HG03521 (cell line): Measurements from ENCODE around the gene BCKDK.

Experiments
- ATAC-seq: cut with Tn5 transposase; IDR thresholded peaks from one replicate; pipeline ENCODE4 v1.9.1; 2021; ENCODE audit warnings: mild to moderate bottlenecking, moderate library complexity; ENCODE audit not compliant: unreplicated experiment

BCKDK gene

DNA sequence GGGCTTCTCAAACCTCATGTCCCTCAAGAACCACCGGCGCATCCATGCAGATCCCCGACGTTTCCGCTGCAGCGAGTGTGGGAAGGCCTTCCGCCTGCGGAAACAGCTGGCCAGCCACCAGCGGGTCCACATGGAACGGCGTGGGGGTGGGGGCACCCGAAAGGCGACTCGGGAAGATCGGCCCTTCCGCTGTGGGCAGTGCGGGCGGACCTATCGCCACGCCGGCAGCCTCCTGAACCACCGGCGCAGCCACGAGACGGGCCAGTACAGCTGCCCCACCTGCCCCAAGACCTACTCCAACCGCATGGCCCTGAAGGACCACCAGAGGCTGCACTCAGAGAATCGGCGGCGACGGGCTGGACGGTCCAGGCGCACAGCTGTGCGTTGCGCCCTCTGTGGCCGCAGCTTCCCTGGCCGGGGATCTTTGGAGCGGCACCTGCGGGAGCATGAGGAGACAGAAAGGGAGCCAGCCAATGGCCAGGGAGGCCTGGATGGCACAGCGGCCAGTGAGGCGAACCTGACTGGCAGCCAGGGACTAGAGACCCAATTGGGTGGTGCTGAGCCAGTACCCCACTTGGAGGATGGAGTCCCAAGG, 28.1 kb upstream of the BCKDK start:
- ATAC-seq, result no peak

DNA sequence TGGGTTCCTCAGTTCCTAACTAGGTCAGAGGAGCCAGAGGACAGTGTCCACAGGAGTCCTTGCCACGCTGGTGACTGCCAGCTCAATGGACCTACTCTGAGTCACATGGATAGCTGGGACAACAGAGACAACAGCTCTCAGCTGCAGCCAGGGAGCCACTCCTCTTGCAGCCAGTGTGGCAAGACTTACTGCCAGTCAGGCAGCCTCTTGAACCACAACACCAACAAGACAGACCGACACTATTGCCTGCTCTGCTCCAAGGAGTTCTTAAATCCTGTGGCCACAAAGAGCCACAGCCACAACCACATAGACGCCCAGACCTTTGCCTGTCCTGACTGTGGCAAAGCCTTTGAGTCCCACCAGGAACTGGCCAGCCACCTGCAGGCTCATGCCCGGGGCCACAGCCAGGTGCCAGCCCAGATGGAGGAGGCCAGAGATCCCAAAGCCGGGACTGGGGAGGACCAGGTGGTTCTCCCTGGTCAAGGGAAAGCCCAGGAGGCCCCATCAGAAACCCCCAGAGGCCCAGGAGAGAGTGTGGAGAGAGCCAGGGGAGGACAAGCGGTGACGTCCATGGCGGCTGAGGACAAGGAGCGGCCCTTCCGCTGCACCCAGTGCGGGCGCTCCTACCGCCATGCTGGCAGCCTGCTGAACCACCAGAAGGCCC, 27.3 kb upstream of the BCKDK start:
- no peak for ATAC-seq

DNA sequence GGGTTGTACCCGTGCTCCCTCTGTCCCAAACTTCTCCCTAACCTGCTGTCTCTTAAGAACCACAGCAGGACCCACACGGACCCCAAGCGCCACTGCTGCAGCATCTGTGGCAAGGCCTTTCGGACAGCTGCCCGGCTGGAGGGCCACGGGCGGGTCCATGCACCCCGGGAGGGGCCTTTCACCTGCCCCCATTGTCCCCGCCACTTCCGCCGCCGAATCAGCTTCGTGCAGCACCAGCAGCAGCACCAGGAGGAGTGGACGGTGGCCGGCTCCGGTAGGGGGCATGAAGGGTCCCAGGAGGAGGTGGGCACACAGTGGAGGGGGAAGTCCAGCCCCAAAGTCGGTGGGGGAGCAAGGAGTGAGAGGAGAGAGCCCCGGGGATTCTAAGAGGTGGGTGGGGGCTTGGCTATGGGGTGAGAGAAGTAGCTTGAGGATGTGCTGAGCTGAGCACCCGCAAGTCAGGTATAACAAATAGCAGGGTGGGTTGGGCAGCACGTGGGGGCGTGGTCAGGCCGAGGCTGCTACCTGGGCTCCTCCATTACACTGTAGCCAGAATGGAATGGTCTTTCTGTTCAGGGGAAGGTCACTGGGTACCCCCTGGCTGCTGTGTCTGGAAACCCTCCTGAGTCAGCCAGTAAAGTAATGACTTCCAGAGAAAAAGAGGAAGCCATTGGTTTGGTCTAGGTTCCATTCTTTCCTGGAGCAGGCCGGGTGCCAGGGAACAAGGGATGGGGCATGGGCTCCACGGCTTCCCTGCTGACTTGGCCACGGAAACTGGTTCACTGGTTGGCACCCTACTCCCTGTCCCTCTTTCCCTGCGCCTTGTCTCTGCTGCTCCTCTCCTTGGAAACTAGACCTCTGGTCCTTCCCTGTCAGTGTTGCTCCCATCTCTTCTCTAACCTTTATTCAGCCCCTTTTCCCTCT, 26.5 kb upstream of the BCKDK start:
- no peak for ATAC-seq

DNA sequence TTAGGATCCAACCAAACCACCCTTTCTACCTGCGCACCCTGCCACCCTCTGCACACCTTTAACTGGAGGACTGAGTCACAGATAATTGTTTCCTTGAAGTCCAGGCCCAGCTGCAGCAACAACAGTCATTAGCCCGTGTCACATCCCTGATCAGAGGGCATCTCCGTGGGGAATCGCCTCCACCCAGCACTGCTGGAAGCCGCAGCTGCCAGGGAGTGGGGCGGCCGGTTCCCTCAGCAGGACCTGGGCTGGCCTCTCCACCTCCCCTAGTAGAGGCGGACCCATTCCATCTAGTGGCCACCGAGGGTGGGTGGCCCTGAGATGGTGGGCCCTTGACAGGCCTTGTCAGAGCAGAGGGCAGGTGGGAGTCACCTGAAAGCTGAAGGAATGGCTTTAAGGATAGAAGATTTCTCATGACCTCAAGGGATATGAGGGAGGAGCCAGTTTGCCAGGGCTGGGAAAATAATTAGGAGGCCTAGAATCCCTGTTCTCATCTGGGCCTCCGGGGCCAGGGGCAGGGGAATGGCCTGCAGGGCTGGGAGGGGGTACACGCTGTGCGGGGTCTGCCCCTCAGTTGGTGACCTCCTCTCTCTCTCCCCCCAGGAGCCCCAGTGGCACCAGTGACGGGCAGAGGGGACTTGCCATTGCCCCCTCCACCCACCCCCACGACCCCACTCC, 25.7 kb upstream of the BCKDK start:
- ATAC-seq, result no peak

DNA sequence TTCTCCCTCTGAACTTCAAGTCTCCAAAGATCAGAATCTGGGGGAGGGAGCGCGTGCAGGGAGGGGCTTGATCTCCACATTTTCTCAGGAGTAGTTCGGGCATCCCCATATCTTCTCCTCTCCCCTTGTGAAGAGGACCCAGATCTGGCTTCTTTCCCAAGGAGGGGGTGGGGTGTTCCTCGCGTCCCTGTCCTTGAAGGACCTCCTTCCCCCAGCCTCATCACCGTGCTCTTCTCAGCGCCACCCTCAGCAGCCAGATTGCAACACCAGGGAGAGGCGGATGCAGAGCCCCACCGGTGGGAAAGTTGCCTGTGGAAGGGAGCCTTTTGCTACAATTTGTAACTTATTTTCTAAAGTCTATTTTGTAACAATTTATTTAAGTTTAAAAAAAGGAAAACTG, 25.1 kb upstream of the BCKDK start:
- ATAC-seq, result no peak

DNA sequence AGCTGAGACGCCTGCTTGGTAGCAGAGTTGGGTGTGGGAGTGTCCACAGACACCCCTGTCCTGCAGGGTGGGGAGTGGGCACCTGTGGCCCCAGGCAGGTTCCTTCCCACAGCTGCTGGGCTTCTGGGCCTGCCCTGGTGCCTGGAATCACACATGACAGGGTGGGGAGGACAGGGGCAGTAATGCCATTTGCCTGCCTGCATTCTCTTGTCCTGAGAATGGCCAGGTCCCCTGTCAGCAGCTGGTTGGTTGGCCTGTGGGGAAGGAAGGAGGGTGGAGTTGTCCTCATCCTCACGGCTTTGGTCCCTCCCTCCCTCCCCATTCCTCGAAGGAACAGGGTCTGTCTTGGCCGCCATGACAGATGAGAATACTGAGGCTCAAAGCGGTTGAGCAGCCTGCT, 24.6 kb upstream of the BCKDK start:
- ATAC-seq, result no peak

DNA sequence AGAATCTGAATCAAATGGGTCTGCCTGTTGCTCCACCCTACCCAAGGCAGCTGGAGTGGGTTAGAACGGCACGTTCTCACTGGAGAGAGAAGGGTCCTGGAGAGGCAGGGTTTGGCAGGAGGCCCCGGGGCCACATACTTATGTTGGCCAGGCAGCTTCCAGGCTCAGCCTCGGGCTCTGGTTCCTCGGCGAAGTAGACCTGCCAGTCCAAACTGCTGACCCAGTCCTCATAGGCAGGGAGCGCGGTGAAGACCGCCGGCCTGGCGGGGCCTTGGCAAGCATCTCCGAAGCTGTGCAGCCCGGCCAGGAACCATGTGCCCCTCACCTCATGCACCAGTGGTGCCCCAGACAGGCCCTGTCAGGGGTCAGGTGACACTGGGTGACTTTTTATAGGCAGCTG, 24.2 kb upstream of the BCKDK start:
- no peak for ATAC-seq

DNA sequence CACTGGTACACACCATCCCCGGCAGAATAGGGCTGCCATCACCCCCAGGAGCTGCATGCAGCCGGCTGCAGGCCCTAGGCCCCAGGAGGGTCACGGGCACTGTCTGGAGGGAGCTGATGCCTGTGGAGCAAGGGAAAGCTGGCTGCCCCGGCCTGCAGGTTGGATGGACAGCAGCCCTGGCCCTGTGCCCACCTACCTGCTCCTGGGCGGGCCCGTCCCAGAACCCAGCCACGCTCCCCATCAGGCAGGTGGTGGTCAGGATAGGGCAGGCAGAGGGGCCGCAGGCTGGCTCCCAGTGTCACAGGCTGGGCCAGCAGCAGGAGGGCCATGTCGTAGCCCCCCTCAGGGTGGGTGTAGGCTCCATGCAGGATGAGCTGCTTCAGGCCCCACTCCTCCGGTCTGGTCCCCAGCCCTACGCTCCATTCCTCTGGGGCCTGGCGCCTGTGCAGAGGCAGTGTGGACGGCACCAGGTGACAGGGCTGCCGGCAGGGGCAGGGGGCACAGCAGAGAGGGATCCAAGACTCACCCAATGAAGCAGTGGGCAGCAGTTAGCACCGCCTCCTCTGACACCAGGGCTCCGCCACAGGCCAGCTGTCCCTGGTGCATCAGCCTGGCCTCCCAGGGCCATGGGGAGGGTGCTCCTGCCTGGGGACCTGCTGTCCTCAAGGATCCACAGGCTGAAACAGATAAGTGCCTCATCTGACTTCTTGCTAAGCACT, 23.4 kb upstream of the BCKDK start:
- no peak for ATAC-seq

DNA sequence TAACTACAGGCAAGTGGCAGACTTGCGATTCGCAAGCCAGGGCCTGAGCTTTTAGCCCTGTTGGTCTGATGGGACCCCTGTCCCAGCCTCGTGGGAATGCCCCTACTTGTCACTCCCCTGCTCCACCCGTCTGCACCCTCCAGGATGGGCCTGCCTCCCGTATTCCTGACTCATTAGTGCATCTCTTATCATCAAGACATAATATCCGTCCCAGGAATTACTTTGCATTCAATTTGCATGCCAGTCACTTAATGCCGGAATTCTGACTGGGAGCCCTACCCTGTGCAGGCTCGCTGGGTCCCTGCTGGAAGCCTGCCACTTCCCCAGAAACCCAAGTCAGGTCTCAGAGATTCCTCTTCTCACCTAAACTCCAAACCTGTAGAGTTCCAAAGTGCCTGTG, 22.8 kb upstream of the BCKDK start:
- no peak for ATAC-seq

DNA sequence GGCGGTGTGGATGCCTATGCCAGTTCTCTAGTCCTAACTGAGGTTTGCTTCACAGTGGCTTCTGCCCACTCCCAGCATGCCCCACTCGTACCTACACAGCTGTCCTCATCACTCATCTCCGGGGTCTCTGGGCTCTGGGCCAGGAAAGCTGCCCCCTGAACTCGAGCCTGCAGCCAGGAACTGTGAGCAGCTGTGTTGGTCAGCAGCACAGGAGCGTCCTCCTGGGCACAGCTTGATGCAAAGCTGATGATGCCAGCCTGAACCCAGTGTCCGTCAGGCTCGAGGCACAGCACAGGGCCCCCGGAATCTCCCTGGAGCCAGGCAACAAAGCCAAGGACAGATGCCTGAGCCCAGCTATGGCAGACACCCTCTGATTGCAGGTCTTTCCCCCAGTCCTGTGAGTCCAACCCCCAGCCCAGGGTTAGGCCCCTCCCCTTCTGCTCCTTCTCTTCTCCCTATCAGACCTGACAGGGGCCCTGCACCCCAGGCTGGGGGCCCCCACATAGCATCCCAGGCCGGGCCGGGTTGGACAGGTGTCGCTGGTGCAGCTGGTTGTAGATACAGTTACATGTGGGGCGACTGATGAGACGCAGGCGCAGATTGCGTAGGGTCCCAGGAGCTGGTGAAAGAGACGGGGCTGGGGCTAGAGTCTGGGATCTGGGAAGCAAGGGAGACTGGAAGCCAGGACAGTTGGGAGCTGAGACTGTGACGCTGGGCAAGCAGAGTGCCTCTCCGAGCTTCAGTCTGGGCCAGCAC, 22.1 kb upstream of the BCKDK start:
- ATAC-seq, result no peak

DNA sequence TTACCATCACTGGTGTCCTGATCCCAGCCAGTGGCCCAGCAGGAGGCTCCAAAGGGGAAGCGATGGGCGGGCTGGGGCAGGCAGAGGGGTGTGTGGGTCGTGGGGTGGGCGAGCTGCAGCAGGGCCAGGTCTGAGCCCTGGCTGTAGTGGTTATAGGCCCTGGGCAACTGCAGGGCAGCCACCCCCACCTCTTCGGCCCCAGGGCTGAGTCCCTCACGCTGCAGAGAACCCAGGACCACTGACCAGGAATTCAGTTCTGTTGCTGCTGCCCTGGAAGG, 21.6 kb upstream of the BCKDK start:
- no peak for ATAC-seq

DNA sequence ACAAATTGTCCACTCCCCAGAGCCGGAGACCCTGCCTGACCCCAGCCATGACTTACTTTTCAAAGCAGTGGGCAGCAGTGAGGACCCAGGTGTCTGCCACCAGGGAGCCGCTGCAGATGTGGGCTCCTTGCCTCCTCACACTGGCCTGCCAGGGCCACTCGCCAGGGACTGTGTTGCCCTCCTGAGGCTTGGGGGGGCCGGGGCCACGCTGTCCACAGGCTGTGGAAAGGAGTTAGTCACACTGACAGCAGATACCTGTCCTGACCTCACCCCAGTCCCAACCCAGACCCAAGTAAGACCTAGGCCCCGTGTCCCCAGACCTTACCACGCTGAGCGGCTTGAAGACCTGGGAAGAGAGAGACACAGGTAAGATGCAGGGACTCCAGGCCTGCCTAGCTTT, 20.7 kb upstream of the BCKDK start:
- no peak for ATAC-seq

DNA sequence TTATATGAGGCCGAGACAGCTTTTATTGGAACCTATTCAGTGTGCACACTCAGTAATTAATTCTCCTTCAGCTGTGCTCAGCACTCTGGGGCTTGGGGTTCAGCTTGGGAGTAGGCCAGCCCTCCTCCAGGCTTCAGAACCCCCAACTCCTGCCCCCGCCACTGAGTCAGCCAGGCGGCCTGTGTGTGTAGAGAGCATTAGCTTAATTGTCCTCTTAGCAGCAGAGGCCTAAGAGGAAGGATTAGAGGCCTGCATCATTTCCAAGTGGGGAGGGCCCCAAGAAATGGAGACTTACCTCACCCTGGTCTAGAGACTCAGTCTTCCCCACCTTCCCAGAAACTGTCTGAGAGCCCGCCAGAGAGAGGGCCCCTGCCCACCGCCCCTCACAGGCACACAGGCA, 20.2 kb upstream of the BCKDK start:
- no peak for ATAC-seq

DNA sequence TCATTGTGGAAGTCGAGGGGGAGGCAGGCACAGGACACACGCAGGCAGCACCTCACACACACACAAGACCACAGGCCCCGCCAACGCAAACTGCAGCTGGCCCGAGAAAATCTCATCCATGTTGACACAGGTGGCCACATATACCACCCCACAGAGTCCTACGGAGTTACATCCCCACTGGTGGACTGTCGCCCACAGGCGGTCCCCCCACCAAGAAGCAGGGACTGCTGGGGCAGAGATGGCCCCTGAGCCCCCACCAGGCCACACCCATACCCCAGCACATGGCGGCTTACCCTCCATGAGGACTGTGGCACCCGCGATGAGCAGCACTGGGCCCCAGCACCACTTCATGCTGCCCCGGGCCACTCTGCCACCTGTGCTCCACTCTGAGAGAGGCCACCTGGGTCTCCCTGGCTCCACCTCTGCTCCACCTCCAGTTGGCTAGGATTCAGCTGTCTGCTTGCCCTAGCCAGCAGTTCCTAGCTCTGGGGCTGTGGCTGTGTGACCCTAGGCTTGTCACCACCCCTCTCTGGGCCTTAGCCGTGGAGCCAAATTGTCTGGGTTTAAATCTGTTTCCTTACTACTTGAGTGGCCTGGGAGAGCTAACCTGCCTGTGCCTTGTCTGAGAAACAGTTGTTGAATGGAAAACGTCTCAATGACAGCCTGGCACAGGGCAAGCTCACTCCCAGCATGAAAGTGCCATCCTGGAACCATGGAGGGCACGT, 19.6 kb upstream of the BCKDK start, which contains the start of gene PRSS53:
TSS of gene PRSS53 (minus strand) at position 485 of the 725 bp plus-strand sequence. CDS start at position 351, 134 bp downstream.
- ATAC-seq, result no peak

DNA sequence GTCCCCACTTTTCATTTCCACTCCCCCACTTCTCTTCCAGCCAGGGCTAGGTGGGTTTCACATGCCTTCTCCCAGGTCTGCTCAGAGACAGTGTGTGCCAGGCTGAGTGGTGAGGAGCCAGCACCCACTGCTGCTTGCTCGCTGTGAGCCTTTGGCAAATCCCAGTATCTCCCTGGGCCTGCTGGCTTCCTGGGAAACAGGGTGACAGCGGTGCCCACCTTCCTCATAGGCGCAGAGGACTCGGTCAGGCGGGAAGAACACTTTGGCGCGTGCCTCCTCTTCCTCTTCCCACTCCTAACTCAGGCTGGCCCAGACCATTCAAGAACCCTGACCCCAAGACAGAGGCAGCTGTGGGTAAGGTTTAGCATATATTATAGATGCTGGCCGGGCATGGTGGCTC, 19.0 kb upstream of the BCKDK start:
- ATAC-seq, result no peak

DNA sequence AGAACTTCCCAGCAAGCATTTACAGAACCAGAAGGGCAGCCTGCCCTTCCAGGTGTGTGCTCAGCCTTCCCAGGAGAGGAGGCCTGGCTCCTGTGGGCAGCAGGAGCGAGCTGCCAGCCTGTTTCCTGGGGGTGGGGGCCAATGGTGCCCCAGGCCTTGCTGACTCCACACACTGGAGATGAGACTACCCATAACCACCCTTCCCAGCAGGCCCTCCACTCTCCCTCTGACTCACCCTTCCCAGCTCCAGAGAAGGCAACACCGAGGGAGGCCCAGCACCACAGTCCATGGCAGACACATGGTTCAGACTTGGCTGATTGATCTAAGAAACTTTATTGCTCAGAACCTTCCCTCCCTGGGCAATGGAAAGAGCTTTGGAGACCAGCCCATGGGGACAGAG, 17.6 kb upstream of the BCKDK start:
- ATAC-seq, result no peak

DNA sequence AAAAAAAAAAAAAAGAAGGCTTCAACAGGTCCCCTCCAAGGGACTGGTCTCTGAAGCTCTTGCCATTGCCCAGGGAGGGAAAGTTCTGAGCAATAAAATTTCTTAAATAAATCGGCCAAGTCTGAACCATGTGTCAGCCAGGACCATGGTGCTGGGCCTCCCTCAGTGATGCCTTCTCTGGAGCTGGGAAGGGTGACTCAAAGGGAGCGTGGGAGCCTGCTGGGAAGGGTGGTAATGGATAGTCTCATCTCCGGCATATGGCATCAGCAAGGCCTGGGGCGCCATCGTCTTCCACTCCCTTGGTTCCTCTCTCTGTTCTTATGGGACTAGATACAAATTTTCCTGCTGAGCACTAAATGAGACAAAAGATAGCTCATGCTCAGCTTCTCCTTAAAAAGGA, 15.9 kb upstream of the BCKDK start:
- ATAC-seq, result no peak

DNA sequence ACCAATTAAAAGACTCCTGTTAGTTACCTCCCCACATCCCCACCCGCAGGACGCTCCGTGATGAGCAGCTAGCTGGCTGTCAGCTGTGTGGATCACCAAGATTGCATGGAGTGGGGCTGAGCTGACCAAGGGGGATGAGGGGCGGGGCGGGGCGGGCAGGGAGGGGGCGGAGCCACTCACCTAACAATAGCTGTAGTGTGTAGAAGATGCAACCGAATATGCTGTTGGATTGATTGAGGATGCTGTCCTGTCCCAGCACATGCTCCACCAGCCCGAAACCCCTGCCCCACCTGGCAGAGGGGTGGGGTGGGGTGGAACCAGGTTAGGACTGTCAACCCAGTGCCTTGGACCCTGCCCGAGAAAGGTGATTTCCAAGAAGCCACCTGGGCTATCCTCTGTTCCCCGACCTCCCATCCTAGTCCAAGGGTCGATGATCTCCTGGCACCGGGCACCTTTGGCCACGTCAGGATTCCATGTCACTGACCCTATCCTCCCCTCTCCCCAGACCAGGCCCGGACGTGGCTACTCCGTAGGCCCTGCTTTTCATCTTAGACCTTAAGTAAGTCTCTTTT, 15.0 kb upstream of the BCKDK start:
- ATAC-seq, result no peak

DNA sequence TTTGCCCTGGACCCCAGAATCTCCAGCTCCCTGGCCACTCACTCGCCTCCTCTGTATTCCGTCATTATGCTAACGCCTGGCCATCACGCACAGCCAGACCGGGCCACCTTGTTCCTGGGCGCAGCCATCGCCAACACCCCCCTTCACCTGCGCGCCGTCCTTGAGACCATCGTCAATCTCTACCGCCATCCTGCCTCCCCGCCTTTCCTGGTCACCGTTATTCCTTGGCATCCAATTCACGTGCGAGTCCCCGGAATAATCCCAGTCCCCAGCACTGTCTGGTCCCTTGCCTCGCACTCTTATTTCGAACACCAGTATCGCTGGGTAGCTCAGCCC, 14.1 kb upstream of the BCKDK start:
- no peak for ATAC-seq
